Muscle of back (tissue), 13 donors: ENCODE measurements around the gene OPA1. TPM values are rescaled to one million over a fixed set of nuclear protein-coding genes. Genes with fewer than 3 reads are reported as not detected.

ENCODE experiments used
- DNase-seq, 3 donors: peaks; one replicate each; pipeline versions ENCODE4 v3.0.0 to v3.0.0-alpha.2; 2013
- long read RNA-seq, 9 donors: transcript quantifications; one replicate each; lab custom pipeline, GENCODE V29; 2026
- polyA plus RNA-seq, 10 donors: library from polyadenylated mRNA; unstranded; fragments of 120-200 nt; gene quantifications; one replicate each; pipeline ENCODE4 v1.2.1, GENCODE V29; 2013; ENCODE audit not compliant: insufficient read length in 10 of 10

The OPA1 gene, protein sequence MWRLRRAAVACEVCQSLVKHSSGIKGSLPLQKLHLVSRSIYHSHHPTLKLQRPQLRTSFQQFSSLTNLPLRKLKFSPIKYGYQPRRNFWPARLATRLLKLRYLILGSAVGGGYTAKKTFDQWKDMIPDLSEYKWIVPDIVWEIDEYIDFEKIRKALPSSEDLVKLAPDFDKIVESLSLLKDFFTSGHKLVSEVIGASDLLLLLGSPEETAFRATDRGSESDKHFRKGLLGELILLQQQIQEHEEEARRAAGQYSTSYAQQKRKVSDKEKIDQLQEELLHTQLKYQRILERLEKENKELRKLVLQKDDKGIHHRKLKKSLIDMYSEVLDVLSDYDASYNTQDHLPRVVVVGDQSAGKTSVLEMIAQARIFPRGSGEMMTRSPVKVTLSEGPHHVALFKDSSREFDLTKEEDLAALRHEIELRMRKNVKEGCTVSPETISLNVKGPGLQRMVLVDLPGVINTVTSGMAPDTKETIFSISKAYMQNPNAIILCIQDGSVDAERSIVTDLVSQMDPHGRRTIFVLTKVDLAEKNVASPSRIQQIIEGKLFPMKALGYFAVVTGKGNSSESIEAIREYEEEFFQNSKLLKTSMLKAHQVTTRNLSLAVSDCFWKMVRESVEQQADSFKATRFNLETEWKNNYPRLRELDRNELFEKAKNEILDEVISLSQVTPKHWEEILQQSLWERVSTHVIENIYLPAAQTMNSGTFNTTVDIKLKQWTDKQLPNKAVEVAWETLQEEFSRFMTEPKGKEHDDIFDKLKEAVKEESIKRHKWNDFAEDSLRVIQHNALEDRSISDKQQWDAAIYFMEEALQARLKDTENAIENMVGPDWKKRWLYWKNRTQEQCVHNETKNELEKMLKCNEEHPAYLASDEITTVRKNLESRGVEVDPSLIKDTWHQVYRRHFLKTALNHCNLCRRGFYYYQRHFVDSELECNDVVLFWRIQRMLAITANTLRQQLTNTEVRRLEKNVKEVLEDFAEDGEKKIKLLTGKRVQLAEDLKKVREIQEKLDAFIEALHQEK
- polyA plus RNA-seq = 10 to 100 TPM; 38.8 to 56.5 (median 46.4) TPM
- long read RNA-seq, donor 1, full-length matches to known transcripts = 2 of 2 reads
- long read RNA-seq, donor 1, partial matches to known transcripts = 0 of 2 reads
- long read RNA-seq, donor 1, other reads (novel, unspliced or antisense) = 0 of 2 reads
- long read RNA-seq, donor 2, full-length matches to known transcripts = 2 of 2 reads
- long read RNA-seq, donor 2, partial matches to known transcripts = 0 of 2 reads
- long read RNA-seq, donor 2, other reads (novel, unspliced or antisense) = 0 of 2 reads
- long read RNA-seq, donor 3 = 0 reads
- long read RNA-seq, donor 4, full-length matches to known transcripts = 1 of 1 reads
- long read RNA-seq, donor 4, partial matches to known transcripts = 0 of 1 reads
- long read RNA-seq, donor 4, other reads (novel, unspliced or antisense) = 0 of 1 reads
- long read RNA-seq, donor 5, full-length matches to known transcripts = 1 of 1 reads
- long read RNA-seq, donor 5, partial matches to known transcripts = 0 of 1 reads
- long read RNA-seq, donor 5, other reads (novel, unspliced or antisense) = 0 of 1 reads
- long read RNA-seq, donor 6, full-length matches to known transcripts = 2 of 30 reads
- long read RNA-seq, donor 6, partial matches to known transcripts = 28 of 30 reads
- long read RNA-seq, donor 6, other reads (novel, unspliced or antisense) = 0 of 30 reads
- long read RNA-seq, donor 7, full-length matches to known transcripts = 2 of 2 reads
- long read RNA-seq, donor 7, partial matches to known transcripts = 0 of 2 reads
- long read RNA-seq, donor 7, other reads (novel, unspliced or antisense) = 0 of 2 reads
- long read RNA-seq, donor 8 = 0 reads
- long read RNA-seq, donor 9 = 0 reads

DNA sequence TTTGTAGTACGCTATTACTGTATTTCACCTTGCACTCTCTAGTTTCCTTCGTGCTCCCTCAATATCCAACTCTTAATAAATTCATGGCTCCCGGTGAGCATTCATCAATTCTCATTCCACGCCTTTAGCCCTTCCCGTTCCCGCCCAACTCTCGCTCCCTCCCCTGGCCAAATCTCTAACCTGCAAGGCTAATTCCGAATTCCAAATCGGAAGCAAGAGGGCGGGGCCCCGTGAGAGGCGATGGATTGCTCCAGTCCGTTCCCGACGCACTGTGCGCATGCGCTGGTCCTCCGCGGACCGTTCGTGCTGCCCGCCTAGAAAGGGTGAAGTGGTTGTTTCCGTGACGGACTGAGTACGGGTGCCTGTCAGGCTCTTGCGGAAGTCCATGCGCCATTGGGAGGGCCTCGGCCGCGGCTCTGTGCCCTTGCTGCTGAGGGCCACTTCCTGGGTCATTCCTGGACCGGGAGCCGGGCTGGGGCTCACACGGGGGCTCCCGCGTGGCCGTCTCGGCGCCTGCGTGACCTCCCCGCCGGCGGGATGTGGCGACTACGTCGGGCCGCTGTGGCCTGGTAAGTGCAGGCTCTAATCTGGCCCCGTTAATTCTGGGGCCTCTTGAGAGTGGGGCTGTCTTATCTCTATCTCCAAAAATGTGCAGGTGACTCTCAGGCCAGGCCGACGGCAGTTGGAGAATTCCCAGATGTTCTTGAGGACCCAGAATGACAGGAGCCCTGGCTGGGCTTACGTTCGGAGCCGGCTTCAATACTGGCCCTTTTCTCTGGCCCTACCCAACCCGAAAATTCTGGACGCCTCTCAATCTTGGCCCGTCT is at the start of gene OPA1:
TSS of gene OPA1 (plus strand) at position 368 of the 827 bp plus-strand sequence. CDS start at position 538, 170 bp downstream.
- peak; percentile 99 for DNase-seq

DNA sequence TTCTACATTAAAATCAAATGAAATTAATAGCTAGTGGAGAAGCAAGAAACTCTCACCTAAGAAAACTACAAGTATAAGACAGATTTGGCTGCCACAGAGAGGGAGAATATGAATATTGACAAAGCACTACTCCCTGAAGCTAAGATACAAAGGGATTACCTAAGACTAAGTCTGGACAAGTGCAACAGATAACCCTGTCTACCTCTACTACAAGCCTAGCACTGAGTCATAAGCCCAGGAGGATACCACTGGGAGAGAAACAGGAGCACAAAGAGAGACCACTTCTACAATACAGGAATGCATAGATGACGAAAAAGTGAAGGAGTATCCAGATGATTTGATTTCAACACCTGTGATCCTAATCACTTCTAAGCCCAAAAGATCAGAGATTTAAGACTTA is 48.7 kb upstream of the OPA1 start:
- no peak for DNase-seq

DNA sequence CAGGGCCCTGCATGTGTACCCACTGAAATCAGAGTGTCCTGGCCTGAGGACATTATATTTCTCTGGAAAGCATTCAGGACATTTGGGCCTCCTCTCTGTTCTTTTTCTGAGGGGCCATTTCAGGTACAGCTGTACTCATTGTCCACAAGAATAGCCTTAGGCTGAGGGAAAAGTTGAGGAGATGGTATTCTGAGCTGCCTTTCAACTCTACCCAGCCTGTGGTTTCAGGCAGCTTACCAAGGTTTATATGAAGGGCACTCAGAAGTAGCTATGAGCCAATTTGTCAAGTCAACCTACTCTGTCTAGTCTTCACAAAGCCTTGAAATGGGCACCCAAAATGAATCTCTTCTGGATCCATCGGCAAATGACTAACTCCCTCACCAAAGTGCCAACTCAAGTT is 47.7 kb upstream of the OPA1 start:
- DNase-seq = no peak

DNA sequence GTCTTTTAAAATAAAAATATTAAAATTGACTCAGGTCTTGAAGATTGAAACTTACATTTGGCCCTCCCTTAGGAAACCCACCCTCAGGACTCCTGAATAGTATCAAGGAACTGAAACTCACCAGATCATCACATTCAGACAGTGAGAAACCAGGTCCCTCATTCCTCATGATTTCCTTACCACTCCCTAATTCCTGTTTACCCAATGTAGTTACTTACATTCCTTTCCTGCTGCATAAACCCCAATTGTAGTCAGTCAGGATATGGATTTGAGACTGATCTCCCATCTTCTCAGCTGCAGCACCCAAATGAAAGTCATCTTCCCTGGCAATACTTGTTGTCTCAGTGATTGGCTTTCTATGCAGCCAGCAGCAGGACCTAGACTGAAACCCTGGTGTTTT is 46.9 kb upstream of the OPA1 start:
- DNase-seq = no peak

DNA sequence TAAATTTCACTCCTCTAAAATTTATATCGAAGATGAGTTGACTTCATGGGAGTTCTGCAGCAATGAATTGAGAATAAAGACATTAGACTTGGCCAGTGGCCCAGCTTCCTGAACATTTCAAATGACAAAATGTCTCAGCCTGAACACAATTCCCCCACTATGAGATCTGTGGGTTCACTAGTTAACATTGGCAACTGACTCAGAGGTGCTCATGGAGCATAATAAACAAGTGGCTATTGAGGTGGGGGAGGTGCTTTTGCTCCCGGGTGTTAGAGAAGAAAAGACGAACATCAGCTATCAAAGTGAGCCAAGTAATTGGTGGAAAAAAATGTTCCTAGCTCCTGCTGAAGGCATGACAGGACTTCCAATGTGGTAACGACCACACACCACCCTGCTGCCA is 44.6 kb upstream of the OPA1 start:
- DNase-seq = no peak

DNA sequence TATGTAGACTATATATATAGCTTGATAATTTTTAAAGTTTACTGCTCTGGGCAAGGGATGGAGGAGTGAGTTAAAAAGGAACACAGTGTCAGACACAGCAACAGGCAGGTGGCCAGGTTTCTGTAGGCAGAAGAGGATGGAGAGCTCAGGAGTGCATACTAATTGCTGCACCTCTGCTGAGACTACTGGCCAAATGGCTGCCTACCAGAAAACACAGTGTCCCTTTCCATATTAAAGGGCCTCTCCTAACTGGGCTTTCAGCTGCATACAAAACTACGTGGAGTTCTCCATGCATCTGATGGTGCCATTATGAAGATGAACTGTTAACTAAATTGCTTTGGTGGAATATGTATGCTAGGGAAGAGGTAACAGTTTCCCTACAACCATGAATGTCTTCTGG is 40.1 kb upstream of the OPA1 start:
- no peak for DNase-seq

DNA sequence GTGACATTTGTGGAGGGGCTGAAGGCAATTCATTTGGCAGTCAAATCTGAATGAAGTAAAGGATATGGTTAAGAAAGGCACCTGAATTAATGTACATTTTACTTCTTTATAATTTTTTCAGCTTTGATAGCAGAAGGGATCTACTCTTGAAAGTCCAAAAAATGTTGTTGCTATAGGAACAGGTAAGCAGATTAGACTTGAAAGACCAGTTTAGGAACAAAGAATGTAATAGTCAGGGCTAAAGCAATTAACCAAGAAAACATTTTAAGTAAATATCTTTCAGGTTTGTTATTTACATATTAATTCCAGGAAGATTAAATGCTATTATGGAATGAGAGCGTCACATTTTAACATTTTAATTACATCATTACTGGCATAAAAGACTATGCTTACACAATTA is 39.4 kb upstream of the OPA1 start:
- DNase-seq = no peak

DNA sequence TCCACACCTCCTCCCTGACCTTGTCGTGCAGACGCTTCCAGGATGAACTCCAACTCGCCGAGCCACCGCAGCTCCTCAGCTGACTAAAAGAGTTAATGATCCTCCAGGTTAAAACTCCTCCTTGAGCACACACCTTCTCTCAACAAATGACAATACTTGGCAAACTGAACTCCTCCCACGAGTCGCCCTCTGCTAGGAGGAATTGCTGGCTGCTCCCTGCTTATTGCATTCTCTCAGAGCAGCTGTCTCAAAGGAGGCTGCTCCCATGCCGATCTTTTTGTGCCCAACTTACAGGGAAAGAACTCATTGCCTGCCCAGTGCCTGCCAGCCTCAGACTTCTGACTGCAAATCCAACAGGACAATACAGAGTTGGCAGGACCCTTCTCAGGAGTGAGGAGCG is 38.2 kb upstream of the OPA1 start, which contains the start of gene ATP13A4:
TSS of gene ATP13A4 (minus strand) at position 85 of the 400 bp plus-strand sequence. CDS start 96 bp downstream, outside the sequence.
- DNase-seq = no peak

DNA sequence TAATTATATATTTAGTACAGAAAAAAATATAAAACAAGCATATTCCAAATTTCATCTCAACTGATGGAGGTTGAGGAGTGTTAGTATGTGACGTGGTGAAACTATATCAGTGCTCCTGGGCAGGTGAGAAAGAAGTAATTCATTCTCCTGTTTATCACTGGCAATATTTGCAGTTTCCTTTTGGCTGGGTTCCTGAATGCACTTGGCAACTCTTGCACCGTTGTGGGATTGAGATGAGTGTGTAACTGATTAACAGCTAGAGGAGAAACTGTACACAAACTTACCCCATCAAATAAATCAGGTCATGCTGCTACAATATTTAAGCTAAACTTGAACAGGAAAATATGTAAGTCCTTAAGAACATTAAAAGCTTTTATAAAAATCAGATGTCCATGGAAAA is 36.2 kb upstream of the OPA1 start:
- no peak for DNase-seq

DNA sequence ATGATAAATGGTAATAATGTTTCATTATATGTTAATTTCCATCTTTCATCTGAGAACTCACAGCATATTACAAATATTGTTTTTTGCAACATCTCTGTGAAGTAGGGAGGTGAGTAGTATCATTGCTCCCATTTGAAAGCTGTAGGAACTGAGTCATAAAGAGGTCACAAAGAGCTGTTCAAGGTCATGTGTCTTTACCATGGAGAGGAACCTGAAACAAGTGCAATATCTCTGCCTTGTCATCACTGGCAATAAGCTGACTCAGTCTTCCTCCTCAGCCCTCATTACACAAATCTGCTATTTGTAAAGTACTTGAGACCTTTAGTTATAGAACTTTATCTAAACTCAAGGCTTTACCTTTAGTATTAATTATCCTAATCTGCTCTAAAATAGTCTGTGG is 33.9 kb upstream of the OPA1 start:
- DNase-seq = no peak

DNA sequence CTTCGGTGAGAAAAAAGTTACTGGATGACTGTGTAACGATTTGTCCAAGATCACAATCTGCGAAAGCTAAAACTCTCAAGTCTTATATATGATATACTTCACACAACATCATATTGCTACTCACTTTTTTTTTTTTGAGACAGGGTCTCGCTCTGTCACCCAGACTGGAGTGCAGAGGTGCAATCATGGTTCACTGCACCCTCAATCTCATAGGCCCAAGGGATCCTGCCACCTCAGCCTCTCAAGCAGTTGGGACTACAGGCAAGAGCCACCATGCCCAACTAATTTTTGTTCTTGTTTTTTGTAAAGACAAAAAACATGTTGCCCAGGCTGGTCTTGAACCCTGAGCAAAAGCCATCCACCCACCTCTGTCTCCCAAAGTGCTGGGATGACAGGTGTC is 32.9 kb upstream of the OPA1 start:
- no peak for DNase-seq

DNA sequence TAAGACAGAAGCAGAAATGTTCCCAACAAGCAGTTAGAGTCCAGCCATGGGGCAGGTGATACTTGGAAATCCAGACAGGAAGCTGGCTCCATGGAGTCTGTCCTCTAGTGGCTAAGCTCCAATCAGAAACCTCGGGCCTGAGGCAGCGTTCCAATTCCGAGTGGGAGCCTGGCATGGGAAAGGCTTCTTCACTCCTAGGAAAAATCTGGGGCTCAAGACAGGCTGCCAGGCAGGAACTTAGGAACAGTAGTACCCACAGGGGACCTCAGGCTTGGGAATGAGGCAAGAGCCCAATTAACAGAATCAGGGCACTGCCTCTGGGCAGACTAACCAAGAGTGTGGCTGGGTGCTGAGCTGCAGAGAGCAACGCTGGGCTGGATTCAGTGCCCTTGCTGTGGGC is 32.1 kb upstream of the OPA1 start:
- DNase-seq = no peak

DNA sequence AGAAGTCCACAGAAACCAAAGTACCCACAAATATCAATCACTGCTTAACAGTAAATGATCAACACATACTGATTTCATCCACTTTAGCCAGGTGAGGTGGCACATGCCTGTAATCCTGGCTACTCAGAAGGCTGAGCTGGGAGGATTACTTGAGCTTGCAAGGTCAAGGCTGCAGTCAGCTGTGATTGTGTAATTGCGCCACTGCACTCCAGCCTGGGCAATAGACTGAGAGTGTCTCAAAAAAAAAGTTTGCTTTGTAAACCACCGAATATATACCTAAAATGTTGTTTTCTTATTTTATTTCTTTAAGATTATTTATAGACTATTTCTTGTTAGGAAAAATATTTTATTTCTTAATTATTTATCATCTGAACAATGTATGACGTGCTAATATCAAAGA is 29.6 kb upstream of the OPA1 start:
- no peak for DNase-seq

DNA sequence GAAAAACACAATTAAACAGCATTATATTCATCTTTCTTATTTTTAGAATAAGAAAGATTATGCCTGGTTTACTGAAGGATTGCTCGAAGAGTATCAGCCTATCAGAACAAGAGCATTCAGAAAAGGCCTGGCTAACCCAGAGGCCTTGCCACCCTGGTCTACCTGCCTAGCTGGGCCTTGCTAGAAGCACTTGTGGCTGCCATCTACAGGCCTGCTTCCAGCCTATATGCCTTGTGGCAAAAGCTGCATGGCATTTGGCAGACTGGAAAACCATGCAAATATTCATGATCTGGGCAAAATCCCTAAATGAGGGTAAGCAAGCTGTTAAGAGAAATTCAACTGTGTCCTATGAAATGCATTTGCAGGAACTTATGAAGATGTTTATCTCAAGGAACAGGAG is 29.0 kb upstream of the OPA1 start:
- no peak for DNase-seq

DNA sequence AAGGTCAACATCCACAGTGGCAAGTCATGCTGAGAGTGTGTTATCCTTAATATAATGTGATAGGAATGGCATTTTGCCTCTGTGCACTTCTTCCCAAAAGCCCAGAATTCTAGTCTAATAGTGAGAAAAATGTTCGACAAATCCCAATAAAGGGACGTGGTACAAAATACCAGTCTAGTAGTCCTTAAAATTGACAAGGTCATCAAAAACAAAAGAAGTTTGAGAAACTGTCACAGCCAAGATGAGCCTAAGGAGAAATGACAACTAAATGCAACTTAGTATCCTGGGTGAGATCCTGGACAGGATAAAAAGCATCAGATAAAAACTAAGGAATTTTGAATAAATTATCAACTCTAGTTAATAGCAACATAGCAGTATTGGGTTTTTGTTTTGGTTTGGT is 23.9 kb upstream of the OPA1 start:
- DNase-seq = no peak

DNA sequence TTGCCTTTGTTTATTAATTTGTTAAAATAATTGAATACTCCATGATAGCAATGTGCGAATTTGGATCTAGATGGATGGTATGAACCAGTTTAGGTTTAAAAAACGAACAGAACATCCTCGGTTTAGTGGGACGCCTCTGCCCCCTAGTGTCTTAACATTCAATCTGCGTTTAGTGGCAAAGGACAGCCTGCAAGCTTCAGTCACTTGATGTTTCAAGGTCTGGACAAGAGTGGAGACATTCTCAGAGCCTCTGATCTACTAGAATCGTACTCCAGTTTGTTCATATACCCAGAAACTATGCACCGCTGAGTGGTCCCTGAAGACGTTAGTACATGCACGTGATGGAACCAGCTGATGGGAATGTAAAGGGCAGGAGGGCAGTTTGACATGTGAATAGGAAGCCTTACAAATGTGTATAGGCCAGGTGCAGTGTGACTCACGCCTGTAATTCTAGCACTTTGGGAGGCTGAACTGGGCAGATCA is 20.5 kb upstream of the OPA1 start:
- peak; percentile 53 to 80 (median 64) for DNase-seq

DNA sequence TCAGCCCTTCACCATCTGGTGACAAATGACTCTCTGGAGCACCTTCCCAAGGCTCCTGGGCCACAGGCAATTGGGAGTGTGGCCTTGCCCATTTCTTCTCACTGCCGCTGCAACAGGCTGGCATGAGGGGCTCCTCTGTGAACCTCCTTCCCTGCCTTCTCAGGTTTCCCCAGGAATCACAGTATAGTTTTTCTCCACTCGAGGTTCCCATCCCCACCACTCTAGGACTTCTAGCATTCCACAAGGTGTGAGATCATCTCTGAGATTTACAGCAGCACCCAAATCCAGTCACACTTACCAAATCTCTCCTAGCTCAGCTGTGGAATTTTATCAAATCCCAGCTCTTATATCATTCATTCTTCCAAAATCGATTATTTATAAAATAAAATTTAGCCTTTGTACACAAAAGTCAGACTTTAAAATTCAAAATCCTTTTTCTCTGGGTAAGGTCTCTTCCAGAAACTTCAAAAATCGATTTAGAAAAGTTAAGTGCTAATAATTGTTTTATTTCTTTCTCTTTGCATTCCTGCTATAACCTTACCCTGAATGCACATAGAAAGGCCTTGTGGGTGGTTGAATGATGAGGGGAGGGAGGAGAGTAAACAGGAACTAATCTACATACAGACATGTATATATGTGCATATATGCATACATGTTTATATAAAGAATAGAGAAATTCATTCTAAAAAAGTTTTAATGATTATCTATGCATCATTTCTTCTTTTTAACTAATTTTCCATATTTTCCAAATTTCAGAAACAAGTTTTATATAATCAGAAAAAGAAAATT is 19.4 kb upstream of the OPA1 start:
- no peak for DNase-seq

DNA sequence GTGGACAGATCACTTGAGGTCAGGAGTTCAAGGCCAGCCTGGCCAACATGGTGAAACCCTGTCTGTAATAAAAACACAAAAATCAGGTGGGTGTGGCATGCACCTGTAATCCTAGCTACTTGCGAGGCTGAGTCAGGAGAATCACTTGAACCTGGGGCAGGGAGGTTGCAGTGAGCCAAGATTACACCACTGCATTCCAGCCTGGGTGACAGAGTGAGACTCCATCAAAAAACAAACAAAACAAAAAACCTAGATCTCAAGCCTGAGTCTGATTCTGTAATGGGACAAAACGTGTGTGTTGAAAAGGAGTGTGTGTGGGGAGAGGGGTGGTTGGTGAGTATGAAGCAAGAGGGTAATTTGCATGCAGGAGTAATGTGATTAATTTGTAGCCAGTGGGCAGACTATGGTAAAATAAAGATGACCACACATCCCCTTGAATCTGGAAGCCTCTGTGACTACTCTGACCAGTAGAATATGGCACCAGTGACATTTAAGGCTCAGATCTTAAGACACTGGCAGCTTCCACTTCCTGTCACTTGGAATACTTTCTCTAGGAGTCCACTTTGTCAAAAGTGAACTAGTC is 18.4 kb upstream of the OPA1 start:
- DNase-seq = no peak
